ENCODE results near the gene PRSS50.

- TF ChIP-seq, protein P1, sequence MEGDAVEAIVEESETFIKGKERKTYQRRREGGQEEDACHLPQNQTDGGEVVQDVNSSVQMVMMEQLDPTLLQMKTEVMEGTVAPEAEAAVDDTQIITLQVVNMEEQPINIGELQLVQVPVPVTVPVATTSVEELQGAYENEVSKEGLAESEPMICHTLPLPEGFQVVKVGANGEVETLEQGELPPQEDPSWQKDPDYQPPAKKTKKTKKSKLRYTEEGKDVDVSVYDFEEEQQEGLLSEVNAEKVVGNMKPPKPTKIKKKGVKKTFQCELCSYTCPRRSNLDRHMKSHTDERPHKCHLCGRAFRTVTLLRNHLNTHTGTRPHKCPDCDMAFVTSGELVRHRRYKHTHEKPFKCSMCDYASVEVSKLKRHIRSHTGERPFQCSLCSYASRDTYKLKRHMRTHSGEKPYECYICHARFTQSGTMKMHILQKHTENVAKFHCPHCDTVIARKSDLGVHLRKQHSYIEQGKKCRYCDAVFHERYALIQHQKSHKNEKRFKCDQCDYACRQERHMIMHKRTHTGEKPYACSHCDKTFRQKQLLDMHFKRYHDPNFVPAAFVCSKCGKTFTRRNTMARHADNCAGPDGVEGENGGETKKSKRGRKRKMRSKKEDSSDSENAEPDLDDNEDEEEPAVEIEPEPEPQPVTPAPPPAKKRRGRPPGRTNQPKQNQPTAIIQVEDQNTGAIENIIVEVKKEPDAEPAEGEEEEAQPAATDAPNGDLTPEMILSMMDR (IDR thresholded peaks at IDR 0.05; ENCODE audit: borderline replicate concordance, extremely low read depth, low read length, poor library complexity, severe bottlenecking) = no peak
- no peak for TF ChIP-seq EZH2 (IDR thresholded peaks at IDR 0.05; ENCODE audit: borderline replicate concordance, low read depth, low read length, severe bottlenecking)
These were observed 6.8 kb upstream of the PRSS50 start for GRCh38 chr3:46724424-46724823.
